OCI-LY7 (cell line): ENCODE measurements around the gene PLA1A.

Experiments used
- CTCF ChIP-seq: fragments of 200-600 bp; sonication (generic); conservative IDR thresholded peaks from 2 replicates; pipeline ENCODE4 v1.5.1; 2014; ENCODE audit warnings: mild to moderate bottlenecking, antibody characterized with exemption, low read length, moderate library complexity, mixed read lengths
- EZH2phosphoT487 ChIP-seq: fragments of 200-600 bp; sonication (generic); IDR thresholded peaks from 2 replicates; pipeline ENCODE4 v1.6.1; 2018; ENCODE audit warnings: low read depth, borderline replicate concordance, mild to moderate bottlenecking, mixed run types, antibody characterized with exemption, low read length, moderate library complexity, mixed read lengths

- no peak for TF ChIP-seq CTCF
- no peak for TF ChIP-seq EZH2phosphoT487
These were observed 39.8 kb upstream of the PLA1A start for GRCh38 chr3:119557877-119558269.
